CD4-positive, alpha-beta T cell (primary cell): ENCODE measurements around the gene HASPIN. TPM values are rescaled to one million over a fixed set of nuclear protein-coding genes. Genes with fewer than 3 reads are reported as not detected.

Source experiments
- ATAC-seq: fragments of 200-7000 bp; cut with Tn5 transposase; one replicate; pipeline ENCODE4 v1.10.0; 2022; ENCODE audit warnings: mild to moderate bottlenecking; ENCODE audit not compliant: poor library complexity
- CTCF ChIA-PET: fragments of 350-600 bp; sonication (Branson Sonifier 250); formaldehyde crosslinking; loops from one replicate; lab custom pipeline; 2021; ENCODE audit warnings: antibody characterized with exemption, inconsistent platforms; lab: Charles Lee
- POLR2A ChIA-PET: fragments of 350-600 bp; sonication (Branson Sonifier 250); formaldehyde crosslinking; loops from one replicate; lab custom pipeline; 2021; ENCODE audit warnings: antibody characterized with exemption, inconsistent platforms; lab: Charles Lee
- DNase-seq, 14 experiments: peaks; one replicate each; pipeline ENCODE4 v3.0.0-alpha.2; 2013 to 2020; ENCODE audit warnings: mixed read lengths in 2 of 14
- H3K27ac ChIP-seq, 2 donors: one replicate each; pipeline versions ENCODE4 v1.5.1 to v1.7.0; 2013; ENCODE audit warnings: low read length in 2 of 2, low read depth in 1 of 2, mild to moderate bottlenecking in 1 of 2
- H3K27me3 ChIP-seq, 2 experiments: 1 replicate in 1 of 2; 2 replicates in 1 of 2; pipeline versions ENCODE4 v1.6.1 to v1.7.0; 2013; ENCODE audit warnings: low read length in 2 of 2, control low read depth in 1 of 2, mild to moderate bottlenecking in 1 of 2, moderate library complexity in 1 of 2; ENCODE audit not compliant: insufficient read depth in 2 of 2, control insufficient read depth in 1 of 2
- H3K36me3 ChIP-seq: one replicate; pipeline ENCODE4 v1.6.1; 2013; ENCODE audit warnings: low read length, control low read depth; ENCODE audit not compliant: insufficient read depth
- H3K4me1 ChIP-seq: one replicate; pipeline ENCODE4 v1.6.1; 2013; ENCODE audit warnings: low read length, control low read depth; ENCODE audit not compliant: insufficient read depth
- H3K4me3 ChIP-seq: one replicate; pipeline ENCODE4 v1.5.1; 2013; ENCODE audit warnings: mild to moderate bottlenecking, low read length, moderate library complexity
- H3K9me3 ChIP-seq, 2 experiments: 1 replicate in 1 of 2; 2 replicates in 1 of 2; pipeline versions ENCODE4 v1.6.1 to v1.7.0; 2013; ENCODE audit warnings: low read length in 2 of 2, mild to moderate bottlenecking in 2 of 2, control low read depth in 1 of 2, moderate library complexity in 1 of 2; ENCODE audit not compliant: control insufficient read depth in 1 of 2, insufficient read depth in 1 of 2
- H3K27ac Mint-ChIP-seq: one replicate; pipeline ENCODE4 v1.8.0; 2020; ENCODE audit warnings: mixed read lengths
- H3K27me3 Mint-ChIP-seq: one replicate; pipeline ENCODE4 v1.8.0; 2021; ENCODE audit warnings: mixed read lengths
- H3K36me3 Mint-ChIP-seq: one replicate; pipeline ENCODE4 v1.8.0; 2021; ENCODE audit warnings: low read depth, mixed read lengths
- H3K4me1 Mint-ChIP-seq: one replicate; pipeline ENCODE4 v1.8.0; 2021; ENCODE audit warnings: low read depth, mixed read lengths
- H3K4me3 Mint-ChIP-seq: one replicate; pipeline ENCODE4 v1.8.0; 2020; ENCODE audit warnings: mild to moderate bottlenecking, mixed read lengths
- H3K9me3 Mint-ChIP-seq: one replicate; pipeline ENCODE4 v1.8.0; 2020; ENCODE audit warnings: mixed read lengths
- intact Hi-C, 2 experiments: fragments of 100-400 bp; cut with DNase I in 1 of 2; cut with micrococcal nuclease in 1 of 2; formaldehyde crosslinking; loops; one replicate each; pipeline versions ENCODE4 v1.15.1 to v1.9.0; 2023 to 2025; cut with DNase I, micrococcal nuclease
- total RNA-seq, 174 experiments: library from RNA in 2 of 174; stranded (reverse) in 2 of 174; gene quantifications; one replicate each; pipeline ENCODE4 v1.2.3 and lab custom pipeline; 2021 to 2026
- TF ChIP-seq, protein P1 (sequence below): fragments of 200-600 bp; IDR thresholded peaks from one replicate; pipeline ENCODE4 v1.8.0; 2022; ENCODE audit warnings: antibody characterized with exemption, mild to moderate bottlenecking

HASPIN gene
- total RNA-seq, 2 experiments from 2014 or later, result 0.22 to 0.25 TPM

DNA sequence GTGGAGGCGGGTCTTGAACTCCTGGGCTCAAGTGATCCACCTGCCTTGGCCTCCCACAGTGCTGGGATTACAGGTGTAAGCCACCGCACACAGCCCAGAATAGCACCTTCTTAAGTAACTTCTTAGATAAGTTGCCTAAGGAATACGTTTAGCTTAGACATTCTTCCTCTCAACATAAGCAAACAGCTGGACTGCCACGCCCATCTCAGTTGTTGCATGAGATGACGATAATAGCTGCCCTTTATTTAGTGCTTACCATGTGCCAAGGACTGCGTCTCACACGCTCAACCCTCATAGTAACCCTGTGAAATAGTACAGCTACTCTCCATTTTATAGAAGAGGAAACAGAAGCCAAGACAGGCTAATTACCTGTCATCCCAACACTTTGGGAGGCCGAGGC is 11.8 kb downstream of the HASPIN start:
- Mint-ChIP-seq H3K27me3 (no peaks in the 10 kb centered on the region), H3K4me3 (no peak overlapping the region), H3K36me3 (no peaks in the 10 kb centered on the region), H3K27ac (no peak overlapping the region), H3K4me1 (peaks cover 32% of the 10 kb centered on the region), H3K9me3 (no peaks in the 10 kb centered on the region)
- ATAC-seq (no peak), DNase-seq (no peak)
- POLR2A ChIA-PET, result interaction anchor here (0.5 kb wide), 1 partner anchor 42 kb away, joined by 3 read pairs; no protein-coding TSS in a partner anchor
- H3K36me3 ChIP-seq, result no peaks in the 10 kb centered on the region
- peaks cover 32% of the 10 kb centered on the region for H3K4me1 ChIP-seq
- H3K4me3 ChIP-seq, result no peak overlapping the region
- TF ChIP-seq, protein P1, sequence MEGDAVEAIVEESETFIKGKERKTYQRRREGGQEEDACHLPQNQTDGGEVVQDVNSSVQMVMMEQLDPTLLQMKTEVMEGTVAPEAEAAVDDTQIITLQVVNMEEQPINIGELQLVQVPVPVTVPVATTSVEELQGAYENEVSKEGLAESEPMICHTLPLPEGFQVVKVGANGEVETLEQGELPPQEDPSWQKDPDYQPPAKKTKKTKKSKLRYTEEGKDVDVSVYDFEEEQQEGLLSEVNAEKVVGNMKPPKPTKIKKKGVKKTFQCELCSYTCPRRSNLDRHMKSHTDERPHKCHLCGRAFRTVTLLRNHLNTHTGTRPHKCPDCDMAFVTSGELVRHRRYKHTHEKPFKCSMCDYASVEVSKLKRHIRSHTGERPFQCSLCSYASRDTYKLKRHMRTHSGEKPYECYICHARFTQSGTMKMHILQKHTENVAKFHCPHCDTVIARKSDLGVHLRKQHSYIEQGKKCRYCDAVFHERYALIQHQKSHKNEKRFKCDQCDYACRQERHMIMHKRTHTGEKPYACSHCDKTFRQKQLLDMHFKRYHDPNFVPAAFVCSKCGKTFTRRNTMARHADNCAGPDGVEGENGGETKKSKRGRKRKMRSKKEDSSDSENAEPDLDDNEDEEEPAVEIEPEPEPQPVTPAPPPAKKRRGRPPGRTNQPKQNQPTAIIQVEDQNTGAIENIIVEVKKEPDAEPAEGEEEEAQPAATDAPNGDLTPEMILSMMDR, result no peak
- CTCF ChIA-PET, result interaction anchor here (2.9 to 7.0 kb wide), 2 partner anchors 9 to 91 kb away, joined by 10 to 106 read pairs; no protein-coding TSS in a partner anchor
- H3K9me3 ChIP-seq, result no peaks in the 10 kb centered on the region
- intact Hi-C loops, result loop anchor here (5.0 to 10.0 kb wide), 5 partner anchors 49 to 272 kb away; partner anchors contain the start of gene NCBP3 (in 1 of the 2)
- H3K27ac ChIP-seq, result no peak overlapping the region
- no peaks in the 10 kb centered on the region for H3K27me3 ChIP-seq

DNA sequence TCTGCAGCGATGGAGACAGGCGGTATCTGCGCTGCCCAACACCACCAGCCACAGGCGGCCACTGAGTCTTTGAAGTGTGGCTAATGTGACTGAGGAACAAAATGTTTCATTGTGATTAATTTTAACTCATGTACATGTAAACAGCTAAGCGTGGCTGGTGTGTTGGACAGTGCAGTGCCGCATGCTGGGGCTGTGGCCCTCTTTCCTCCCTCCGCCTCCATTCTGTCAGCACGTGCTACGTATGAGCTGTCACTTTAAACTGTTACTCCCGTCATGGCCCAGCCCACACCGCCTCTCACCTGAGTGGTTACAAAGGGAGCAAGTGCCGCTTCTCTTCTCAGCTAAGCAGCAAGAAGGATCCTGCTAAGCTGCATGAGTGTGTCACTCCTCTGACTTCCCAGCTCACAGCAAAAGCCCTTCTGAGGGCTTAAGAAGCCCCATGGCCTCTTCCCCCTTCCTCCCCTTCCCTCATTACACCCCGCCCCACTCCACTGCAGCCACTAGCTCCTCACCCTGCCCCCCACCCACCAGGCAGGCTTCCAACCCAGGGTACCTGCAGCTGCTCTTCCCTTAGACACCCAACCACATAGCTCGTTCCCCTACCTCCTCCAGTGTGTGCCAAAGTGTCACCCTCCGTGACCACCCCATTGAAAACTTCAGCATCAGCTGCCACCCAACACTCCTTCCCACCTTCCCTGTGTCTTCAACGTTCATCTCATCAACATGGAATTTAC is 15.0 kb downstream of the HASPIN start:
- peak overlapping the region; percentile 27 for H3K4me3 Mint-ChIP-seq
- ChIA-PET POLR2A (interaction anchor here (0.6 to 2.3 kb wide), 13 partner anchors 12 to 825 kb away, joined by 3 to 17 read pairs (median 6); partner anchors contain the start of genes HASPIN, NCBP3 and P2RX5), CTCF (interaction anchor here (1.2 to 7.0 kb wide), 15 partner anchors 16 to 107 kb away, joined by 3 to 106 read pairs (median 8); partner anchors contain the start of genes CTNS, NCBP3 and P2RX5)
- peak overlapping the region; percentile 54 for H3K27ac Mint-ChIP-seq
- Histone ChIP-seq H3K9me3 (peaks cover 0 to 5% of the 10 kb centered on the region in 2 experiments), H3K36me3 (no peaks in the 10 kb centered on the region), H3K27me3 (no peaks in the 10 kb centered on the region), H3K27ac (no peak overlapping the region), H3K4me1 (peaks cover 43% of the 10 kb centered on the region), H3K4me3 (no peak overlapping the region)
- TF ChIP-seq, protein P1, result no peak
- intact Hi-C loops, result loop anchor here (1.0 to 10.0 kb wide), 6 partner anchors 46 to 269 kb away; partner anchors contain the start of gene NCBP3 (in 1 of the 2)
- H3K4me1 Mint-ChIP-seq, result peaks cover 44% of the 10 kb centered on the region
- H3K27me3 Mint-ChIP-seq, result no peaks in the 10 kb centered on the region
- H3K9me3 Mint-ChIP-seq, result no peaks in the 10 kb centered on the region
- ATAC-seq, result peak; percentile 89
- H3K36me3 Mint-ChIP-seq, result no peaks in the 10 kb centered on the region
- peak; percentile 43 to 80 (median 61) for DNase-seq

DNA sequence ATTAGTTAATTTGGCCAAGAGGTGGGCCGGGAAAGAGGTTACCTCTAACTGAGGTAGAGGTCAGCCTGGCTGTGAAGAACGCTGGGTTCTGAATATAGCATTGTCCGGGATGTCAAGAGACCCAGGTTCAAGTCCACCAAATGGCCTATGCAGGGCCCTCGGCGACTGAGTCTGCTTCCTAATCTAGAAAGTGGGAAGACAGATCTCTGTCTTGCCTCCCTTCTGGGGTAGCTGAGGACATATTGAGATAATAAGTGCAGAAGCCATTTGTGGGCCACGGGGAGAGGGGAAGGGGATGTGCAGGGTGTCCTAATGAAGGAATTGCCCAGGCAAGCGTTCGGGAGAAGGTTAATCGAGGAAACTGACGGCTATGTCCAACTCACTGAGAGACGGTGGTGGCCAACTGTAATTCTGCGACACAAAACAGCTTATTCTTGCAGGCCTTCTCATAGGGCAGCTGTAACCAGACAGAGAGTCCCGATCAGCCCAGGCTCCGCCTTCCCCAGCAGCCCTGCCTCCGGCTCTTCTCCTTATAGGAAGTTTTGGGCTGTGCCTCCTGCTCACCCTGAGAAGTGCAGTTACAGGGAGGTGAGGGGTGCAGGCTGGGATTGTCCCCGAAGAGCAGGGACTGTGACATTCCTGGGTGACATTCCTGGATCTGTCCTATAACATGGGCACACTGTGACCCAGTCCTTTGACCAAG is 15.9 kb downstream of the HASPIN start:
- POLR2A ChIA-PET, result interaction anchor here (0.8 to 2.3 kb wide), 8 partner anchors 12 to 824 kb away, joined by 3 to 17 read pairs (median 6); partner anchors contain the start of genes NCBP3 and P2RX5

More for the DNA sequence above, 15.9 kb downstream of the HASPIN start:
- TF ChIP-seq, protein P1, result no peak
- DNase-seq (no peak), ATAC-seq (no peak)
- H3K4me1 Mint-ChIP-seq, result peaks cover 44% of the 10 kb centered on the region
- no peaks in the 10 kb centered on the region for H3K9me3 Mint-ChIP-seq
- CTCF ChIA-PET, result interaction anchor here (2.5 to 7.0 kb wide), 3 partner anchors 26 to 106 kb away, joined by 23 to 106 read pairs (median 52); partner anchors contain the start of gene NCBP3
- Histone ChIP-seq H3K27ac (no peak overlapping the region), H3K9me3 (peaks cover 0 to 5% of the 10 kb centered on the region in 2 experiments), H3K36me3 (no peaks in the 10 kb centered on the region), H3K27me3 (no peaks in the 10 kb centered on the region), H3K4me3 (no peak overlapping the region), H3K4me1 (peaks cover 43% of the 10 kb centered on the region)
- H3K27ac Mint-ChIP-seq, result peak overlapping the region; percentile 69
- intact Hi-C loops, result loop anchor here (5.0 to 10.0 kb wide), 5 partner anchors 45 to 268 kb away; partner anchors contain the start of gene NCBP3 (in 1 of the 2)
- H3K36me3 Mint-ChIP-seq, result no peaks in the 10 kb centered on the region
- no peak overlapping the region for H3K4me3 Mint-ChIP-seq
- H3K27me3 Mint-ChIP-seq, result no peaks in the 10 kb centered on the region
